Measurements from ENCODE around the gene NIT2. TPM values are rescaled to one million over a fixed set of nuclear protein-coding genes. Genes with fewer than 3 reads are reported as not detected.
A peak's percentile ranks its signal among the peaks of the same experiment; 100 is the strongest.

Gene NIT2
- total and polyA plus RNA-seq, 7 donors = 15.3 to 60.7 (median 36.8) TPM

- intact Hi-C loops (cut with DNase I) = loop anchor here in 1 of 2 donors (10.0 kb wide), 1 partner anchor 90 kb away; no protein-coding TSS in a partner anchor
- Histone ChIP-seq H3K4me1 (no peaks in the 10 kb centered on the region), H3K9me3 (peaks cover 8% of the 10 kb centered on the region), H3K36me3 (ENCODE audit: insufficient read depth in 1 of 2, low read depth in 1 of 2) (peaks cover 6 to 68% of the 10 kb centered on the region in 2 donors), H3K4me3 (no peak overlapping the region), H3K27ac (no peak overlapping the region), H3K27me3 (ENCODE audit: insufficient read depth in 3 of 3, low read length in 2 of 3) (no peaks in the 10 kb centered on the region)
- WGBS, 3 donors = 89% methylated on average over 8 of the region's 8 CpGs
- ATAC-seq (no peak), DNase-seq (no peak)
- no peak for TF ChIP-seq CTCF (IDR thresholded peaks at IDR 0.05)
Observed at GRCh38 chr3:100384733-100385525, 50.4 kb downstream of the NIT2 start.

DNA sequence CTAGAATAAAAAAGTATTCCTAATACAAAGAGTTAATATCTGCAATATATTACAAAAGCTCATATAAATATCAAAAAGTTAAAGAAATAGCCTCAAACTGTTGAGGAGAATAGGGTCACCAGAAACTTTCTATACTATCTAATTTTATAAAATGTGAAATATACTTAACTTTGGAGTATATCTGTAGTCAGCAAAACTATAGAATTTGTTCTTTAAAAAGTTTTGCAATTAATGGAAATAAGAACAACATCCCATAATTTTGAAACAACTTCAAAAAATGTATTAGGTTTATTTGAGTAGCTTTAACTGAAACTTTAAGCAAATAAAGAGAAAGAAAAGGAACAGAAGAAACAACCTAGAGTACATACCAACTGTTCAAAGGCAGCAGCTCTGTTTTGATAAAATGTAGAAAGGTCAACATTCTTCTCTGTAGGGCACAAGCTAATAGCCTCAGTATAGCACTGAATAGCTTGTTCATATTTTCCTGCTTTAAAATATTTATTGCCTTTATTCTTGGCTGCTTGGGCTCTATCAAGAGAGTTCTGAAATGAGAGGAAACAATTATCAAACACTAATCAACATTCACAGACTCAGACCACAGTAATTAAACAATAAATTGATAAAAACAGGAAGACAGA, 52.0 kb downstream of the NIT2 start:
- intact Hi-C loops (cut with DNase I) = loop anchor here in 1 of 2 donors (10.0 kb wide), 1 partner anchor 92 kb away; no protein-coding TSS in a partner anchor
- H3K4me1 ChIP-seq = peaks cover 6% of the 10 kb centered on the region
- H3K9me3 ChIP-seq = peaks cover 8% of the 10 kb centered on the region
- peaks cover 6 to 52% of the 10 kb centered on the region in 2 donors for H3K36me3 ChIP-seq (ENCODE audit: insufficient read depth in 1 of 2, low read depth in 1 of 2)
- H3K27ac ChIP-seq = no peak overlapping the region
- H3K4me3 ChIP-seq = no peak overlapping the region
- no peak for DNase-seq
- no peak for ATAC-seq
- H3K27me3 ChIP-seq (ENCODE audit: insufficient read depth in 3 of 3, low read length in 2 of 3) = no peaks in the 10 kb centered on the region
- no peak for TF ChIP-seq CTCF (IDR thresholded peaks at IDR 0.05)

DNA sequence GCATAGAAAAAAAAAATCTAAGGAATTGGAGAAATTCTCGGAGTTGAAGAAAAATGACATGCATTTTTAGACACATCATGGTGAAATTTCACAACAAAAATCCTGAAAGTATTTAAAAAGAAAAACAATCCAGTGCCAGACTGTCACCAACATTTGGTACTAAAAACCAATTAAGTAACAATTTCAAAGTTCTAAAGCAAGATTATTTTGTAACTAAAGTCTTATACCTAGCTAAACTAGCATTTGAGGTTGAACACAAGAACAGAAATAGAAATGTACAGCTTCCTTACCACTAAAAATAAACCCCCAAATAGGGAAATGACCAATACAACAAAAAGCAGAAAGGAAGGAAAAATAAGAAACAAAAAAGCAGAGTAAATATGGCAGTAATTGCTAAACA, 54.5 kb downstream of the NIT2 start:
- intact Hi-C loops (cut with DNase I) = loop anchor here in 1 of 2 donors (10.0 kb wide), 1 partner anchor 94 kb away; no protein-coding TSS in a partner anchor
- no peak for DNase-seq
- no peak for TF ChIP-seq CTCF (IDR thresholded peaks at IDR 0.05)
- no peak for ATAC-seq
- Histone ChIP-seq H3K4me3 (no peak overlapping the region), H3K27me3 (ENCODE audit: insufficient read depth in 3 of 3, low read length in 2 of 3) (no peaks in the 10 kb centered on the region), H3K36me3 (ENCODE audit: insufficient read depth in 1 of 2, low read depth in 1 of 2) (peaks cover 6 to 27% of the 10 kb centered on the region in 2 donors), H3K27ac (no peak overlapping the region), H3K4me1 (peaks cover 14% of the 10 kb centered on the region), H3K9me3 (peaks cover 8% of the 10 kb centered on the region)
- 87 to 100% (median 97%) methylated on average over 1 of the region's 1 CpG for WGBS, 3 donors

GRCh38 chr3:100395679-100396431, 61.3 kb downstream of the NIT2 start:
- intact Hi-C loops (cut with DNase I) = no loop called here
- Histone ChIP-seq H3K36me3 (ENCODE audit: insufficient read depth in 1 of 2, low read depth in 1 of 2) (no peaks in the 10 kb centered on the region), H3K4me1 (peaks cover 55% of the 10 kb centered on the region), H3K27me3 (ENCODE audit: insufficient read depth in 3 of 3, low read length in 2 of 3) (no peaks in the 10 kb centered on the region), H3K27ac (peak overlapping the region; percentile 62), H3K9me3 (no peaks in the 10 kb centered on the region), H3K4me3 (no peak overlapping the region)
- ATAC-seq (no peak), DNase-seq (no peak)
- WGBS, 3 donors = 58 to 72% (median 63%) methylated on average over 2 of the region's 2 CpGs
- TF ChIP-seq CTCF (IDR thresholded peaks at IDR 0.05) = no peak

Measured in psoas muscle (tissue), 8 donors.